ENCODE results near the gene FNTB. TPM values are rescaled to one million over a fixed set of nuclear protein-coding genes. Genes with fewer than 3 reads are reported as not detected.
A peak's percentile ranks its signal among the peaks of the same experiment; 100 is the strongest.
"Not testable (repeated sequence)": the region's sequence is repeated elsewhere in the genome, so short reads cannot be mapped to it uniquely, and the experiment has no call there.

Gene FNTB
- total RNA-seq, 2 experiments from 2014 or later: 15.0 to 15.6 TPM

- peaks cover 48% of the 10 kb centered on the region for H3K4me1 Mint-ChIP-seq
- no peak for ATAC-seq
- H3K27ac Mint-ChIP-seq: no peak overlapping the region
- no peak for DNase-seq
- no peaks in the 10 kb centered on the region for H3K27me3 Mint-ChIP-seq
- CTCF ChIA-PET: no interaction called here
- H3K9me3 Mint-ChIP-seq (ENCODE audit: low read depth): no peaks in the 10 kb centered on the region
- H3K36me3 Mint-ChIP-seq: peaks cover 77% of the 10 kb centered on the region
- H3K4me3 Mint-ChIP-seq: no peak overlapping the region
Observed at GRCh38 chr14:65079768-65080167, 93.1 kb downstream of the FNTB start.

GRCh38 chr14:65080960-65081747 is 94.5 kb downstream of the FNTB start:
- CTCF ChIA-PET: no interaction called here
- DNase-seq (no peak), ATAC-seq (no peak)
- peak overlapping the region; percentile 31 for H3K27ac Mint-ChIP-seq
- H3K9me3 Mint-ChIP-seq (ENCODE audit: low read depth): no peaks in the 10 kb centered on the region
- no peak overlapping the region for H3K4me3 Mint-ChIP-seq
- peaks cover 80% of the 10 kb centered on the region for H3K36me3 Mint-ChIP-seq
- H3K4me1 Mint-ChIP-seq: peaks cover 43% of the 10 kb centered on the region
- H3K27me3 Mint-ChIP-seq: no peaks in the 10 kb centered on the region

- Mint-ChIP-seq H3K27ac (no peak overlapping the region), H3K4me1 (peaks cover 43% of the 10 kb centered on the region), H3K9me3 (ENCODE audit: low read depth) (peaks cover 5% of the 10 kb centered on the region), H3K4me3 (no peak overlapping the region), H3K36me3 (peaks cover 87% of the 10 kb centered on the region), H3K27me3 (no peaks in the 10 kb centered on the region)
- ATAC-seq: no peak
- CTCF ChIA-PET: no interaction called here
- no peak for DNase-seq
Observed at GRCh38 chr14:65082930-65083329, 96.2 kb downstream of the FNTB start.

- Mint-ChIP-seq H3K27ac (no peak overlapping the region), H3K36me3 (peaks cover 92% of the 10 kb centered on the region), H3K9me3 (ENCODE audit: low read depth) (peaks cover 9% of the 10 kb centered on the region), H3K27me3 (no peaks in the 10 kb centered on the region), H3K4me3 (no peak overlapping the region), H3K4me1 (peaks cover 36% of the 10 kb centered on the region)
- CTCF ChIA-PET: interaction anchor here (1.2 kb wide), 1 partner anchor 11 kb away, joined by 3 read pairs; no protein-coding TSS in a partner anchor
- DNase-seq (no peak), ATAC-seq (no peak)
Observed at GRCh38 chr14:65084554-65085505, 98.1 kb downstream of the FNTB start.

GRCh38 chr14:65086686-65087085 is 100.0 kb downstream of the FNTB start:
- H3K27ac Mint-ChIP-seq; H3K9me3 Mint-ChIP-seq (ENCODE audit: low read depth); H3K27me3 Mint-ChIP-seq; H3K4me3 Mint-ChIP-seq; CTCF ChIA-PET; DNase-seq; ATAC-seq: not testable (repeated sequence)
- Mint-ChIP-seq H3K36me3 (peaks cover 89% of the 10 kb centered on the region), H3K4me1 (peaks cover 23% of the 10 kb centered on the region)

- H3K27me3 Mint-ChIP-seq; H3K27ac Mint-ChIP-seq; DNase-seq; H3K9me3 Mint-ChIP-seq (ENCODE audit: low read depth); CTCF ChIA-PET; ATAC-seq; H3K4me3 Mint-ChIP-seq: not testable (repeated sequence)
- H3K4me1 Mint-ChIP-seq: peaks cover 15% of the 10 kb centered on the region
- peaks cover 85% of the 10 kb centered on the region for H3K36me3 Mint-ChIP-seq
Observed at GRCh38 chr14:65087835-65088234, 101.1 kb downstream of the FNTB start.

- Mint-ChIP-seq H3K36me3 (peaks cover 83% of the 10 kb centered on the region), H3K4me1 (peaks cover 39% of the 10 kb centered on the region), H3K27ac (no peak overlapping the region), H3K9me3 (ENCODE audit: low read depth) (peaks cover 9% of the 10 kb centered on the region), H3K4me3 (no peak overlapping the region), H3K27me3 (no peaks in the 10 kb centered on the region)
- DNase-seq (no peak), ATAC-seq (no peak)
- CTCF ChIA-PET: interaction anchor here (1.1 kb wide), 1 partner anchor 16 kb away, joined by 3 read pairs; no protein-coding TSS in a partner anchor
Observed at GRCh38 chr14:65092349-65092748, 105.7 kb downstream of the FNTB start.

- H3K4me1 Mint-ChIP-seq: peaks cover 65% of the 10 kb centered on the region
- no peak overlapping the region for H3K4me3 Mint-ChIP-seq
- ATAC-seq: no peak
- H3K9me3 Mint-ChIP-seq (ENCODE audit: low read depth): no peaks in the 10 kb centered on the region
- no peak for DNase-seq
- CTCF ChIA-PET: no interaction called here
- peak overlapping the region; percentile 43 for H3K27ac Mint-ChIP-seq
- peaks cover 73% of the 10 kb centered on the region for H3K36me3 Mint-ChIP-seq
- no peaks in the 10 kb centered on the region for H3K27me3 Mint-ChIP-seq
Observed at GRCh38 chr14:65095633-65096205, 109.0 kb downstream of the FNTB start.

- no peak for ATAC-seq
- Mint-ChIP-seq H3K4me1 (peaks cover 69% of the 10 kb centered on the region), H3K27me3 (no peaks in the 10 kb centered on the region), H3K27ac (peak overlapping the region; percentile 58), H3K9me3 (ENCODE audit: low read depth) (no peaks in the 10 kb centered on the region), H3K4me3 (no peak overlapping the region), H3K36me3 (peaks cover 72% of the 10 kb centered on the region)
- DNase-seq: no peak
- CTCF ChIA-PET: interaction anchor here (2.6 kb wide), 1 partner anchor 110 kb away, joined by 11 read pairs; the partner anchor contains the start of gene FNTB
Observed at GRCh38 chr14:65096323-65097089, 109.8 kb downstream of the FNTB start.

GRCh38 chr14:65098586-65098985 is 111.9 kb downstream of the FNTB start:
- Mint-ChIP-seq H3K4me3 (peak overlapping the region; percentile 73), H3K9me3 (ENCODE audit: low read depth) (no peaks in the 10 kb centered on the region), H3K27ac (peak overlapping the region; percentile 91), H3K4me1 (peaks cover 75% of the 10 kb centered on the region), H3K27me3 (peaks cover 3% of the 10 kb centered on the region), H3K36me3 (peaks cover 57% of the 10 kb centered on the region)
- no peak for DNase-seq
- ATAC-seq: no peak
- CTCF ChIA-PET: interaction anchor here (0.9 to 2.6 kb wide), 4 partner anchors 79 to 114 kb away, joined by 3 to 11 read pairs (median 4); partner anchors contain the start of gene FNTB

GRCh38 chr14:65100922-65101541 is 114.3 kb downstream of the FNTB start:
- no peak for ATAC-seq
- Mint-ChIP-seq H3K27ac (peak overlapping the region; percentile 89), H3K4me1 (peaks cover 56% of the 10 kb centered on the region), H3K27me3 (peaks cover 5% of the 10 kb centered on the region), H3K36me3 (peaks cover 37% of the 10 kb centered on the region), H3K4me3 (peak overlapping the region; percentile 91), H3K9me3 (ENCODE audit: low read depth) (no peaks in the 10 kb centered on the region)
- CTCF ChIA-PET: interaction anchor here (0.9 kb wide), 1 partner anchor 114 kb away, joined by 3 read pairs; the partner anchor contains the start of gene FNTB
- DNase-seq: peak; percentile 56
